Bronchial epithelial cell (primary cell): ENCODE data around the gene TNP2. TPM values are rescaled to one million over a fixed set of nuclear protein-coding genes. Genes with fewer than 3 reads are reported as not detected.

Source experiments
- DNase-seq: peaks from one replicate; pipeline ENCODE4 v3.0.0-alpha.2; 2010; ENCODE audit warnings: low read depth
- FAIRE-seq: peaks from 2 replicates; lab custom pipeline; 2011; peaks lifted over from hg19 to GRCh38; lab: Jason Lieb, UNC
- H3K27me3 ChIP-seq: 2 replicates; pipeline ENCODE4 v1.5.1; 2011; ENCODE audit warnings: low read length; ENCODE audit not compliant: control insufficient read depth, insufficient read depth
- H3K36me3 ChIP-seq: 2 replicates; pipeline ENCODE4 v1.5.1; 2011; ENCODE audit warnings: low read length; ENCODE audit not compliant: control insufficient read depth, insufficient read depth
- H3K4me3 ChIP-seq: 2 replicates; pipeline ENCODE4 v1.5.1; 2011; ENCODE audit warnings: mild to moderate bottlenecking, low read depth, low read length, control low read depth
- CTCF ChIP-seq: IDR thresholded peaks from 2 replicates; pipeline ENCODE4 v1.5.1; 2011; ENCODE audit warnings: mild to moderate bottlenecking, moderate library complexity, low read length, control low read depth, inconsistent platforms; ENCODE audit not compliant: insufficient read depth, severe bottlenecking
- total RNA-seq: library from RNA; depleted of rRNA; stranded (reverse); fragments of >200 nt; gene quantifications from 2 replicates; pipeline ENCODE4 v1.2.1, GENCODE V29; 2014

Gene TNP2
- total RNA-seq, 1 donor from 2014 or later: not detected

- no peak for TF ChIP-seq CTCF
- no peak overlapping the region for H3K4me3 ChIP-seq
- no peaks in the 10 kb centered on the region for H3K27me3 ChIP-seq
- H3K36me3 ChIP-seq: no peaks in the 10 kb centered on the region
- FAIRE-seq (no peak), DNase-seq (no peak)
Observed at GRCh38 chr16:11308493-11309283, 39.6 kb upstream of the TNP2 start.

GRCh38 chr16:11307639-11308492 lies 38.7 kb upstream of the TNP2 start:
- Histone ChIP-seq H3K4me3 (no peak overlapping the region), H3K27me3 (no peaks in the 10 kb centered on the region), H3K36me3 (no peaks in the 10 kb centered on the region)
- DNase-seq (no peak), FAIRE-seq (no peak)
- no peak for TF ChIP-seq CTCF

GRCh38 chr16:11306997-11307638 lies 38.0 kb upstream of the TNP2 start:
- TF ChIP-seq CTCF: no peak
- no peaks in the 10 kb centered on the region for H3K36me3 ChIP-seq
- DNase-seq (peak; percentile 11), FAIRE-seq (no peak)
- no peaks in the 10 kb centered on the region for H3K27me3 ChIP-seq
- no peak overlapping the region for H3K4me3 ChIP-seq

GRCh38 chr16:11306381-11306780 lies 37.3 kb upstream of the TNP2 start:
- H3K27me3 ChIP-seq: no peaks in the 10 kb centered on the region
- FAIRE-seq: no peak
- H3K36me3 ChIP-seq: no peaks in the 10 kb centered on the region
- no peak overlapping the region for H3K4me3 ChIP-seq
- TF ChIP-seq CTCF: no peak
- no peak for DNase-seq

- TF ChIP-seq CTCF: no peak
- H3K36me3 ChIP-seq: no peaks in the 10 kb centered on the region
- H3K4me3 ChIP-seq: peak overlapping the region; percentile 15
- FAIRE-seq: no peak
- peak; percentile 67 for DNase-seq
- H3K27me3 ChIP-seq: no peaks in the 10 kb centered on the region
Observed at GRCh38 chr16:11303405-11304138, 34.4 kb upstream of the TNP2 start.
